HepG2 (cell line): ENCODE measurements around the gene METTL13. TPM values are rescaled to one million over a fixed set of nuclear protein-coding genes. Genes with fewer than 3 reads are reported as not detected.

Source experiments
- AKNA ChIP-seq: sonication (generic); formaldehyde crosslinking; IDR thresholded peaks from 2 replicates; pipeline ENCODE4 v1.4.0; 2020; ENCODE audit warnings: missing genetic modification reagents, borderline replicate concordance
- DNMT3B ChIP-seq: conservative IDR thresholded peaks from 2 replicates; pipeline ENCODE4 v1.6.1; 2016; ENCODE audit warnings: missing biosample characterization, control low read depth
- GABPB1 ChIP-seq: IDR thresholded peaks from 2 replicates; pipeline ENCODE4 v1.6.1; 2016; ENCODE audit warnings: mild to moderate bottlenecking, missing genetic modification reagents, moderate library complexity, missing compliant biosample characterization
- HNF4A ChIP-seq: sonication (generic); formaldehyde crosslinking; IDR thresholded peaks from 2 replicates; pipeline ENCODE4 v1.4.0; 2020; ENCODE audit warnings: missing genetic modification reagents
- HNRNPLL ChIP-seq: fragments of 200-400 bp; formaldehyde crosslinking; IDR thresholded peaks from 2 replicates; pipeline ENCODE4 v1.6.1; 2017; ENCODE audit warnings: mild to moderate bottlenecking, low read depth, low read length; ENCODE audit not compliant: poor library complexity, severe bottlenecking
- JUN ChIP-seq: sonication (generic); formaldehyde crosslinking; IDR thresholded peaks from 2 replicates; pipeline ENCODE4 v1.4.0; 2020; ENCODE audit warnings: mild to moderate bottlenecking, missing genetic modification reagents
- KAT7 ChIP-seq: IDR thresholded peaks from 2 replicates; pipeline ENCODE4 v1.6.1; 2018; ENCODE audit warnings: borderline replicate concordance, missing compliant biosample characterization
- MAFK ChIP-seq, 2 experiments: IDR thresholded peaks in 1 of 2; conservative IDR thresholded peaks in 1 of 2; 2 replicates each; pipeline ENCODE4 v1.6.1; 2011; ENCODE audit warnings: improper control_type of control experiment in 2 of 2, low read length in 2 of 2
- MEIS1 ChIP-seq: sonication (generic); formaldehyde crosslinking; IDR thresholded peaks from 2 replicates; pipeline ENCODE4 v1.9.0; 2021; ENCODE audit warnings: mild to moderate bottlenecking, missing genetic modification reagents, moderate library complexity, borderline replicate concordance
- PATZ1 ChIP-seq: sonication (generic); formaldehyde crosslinking; IDR thresholded peaks from 2 replicates; pipeline ENCODE4 v1.4.0; 2020; ENCODE audit warnings: missing genetic modification reagents
- SETDB1 ChIP-seq: sonication (generic); formaldehyde crosslinking; IDR thresholded peaks from 2 replicates; pipeline ENCODE4 v1.5.1; 2020; ENCODE audit warnings: missing genetic modification reagents, mild to moderate bottlenecking, borderline replicate concordance
- ZFP90 ChIP-seq: sonication (generic); formaldehyde crosslinking; IDR thresholded peaks from 2 replicates; pipeline ENCODE4 v1.8.0; 2022; ENCODE audit warnings: missing genetic modification reagents, mild to moderate bottlenecking, inconsistent platforms, borderline replicate concordance
- ZNF180 ChIP-seq: sonication (generic); formaldehyde crosslinking; IDR thresholded peaks from 2 replicates; pipeline ENCODE4 v1.4.0; 2020; ENCODE audit warnings: low read depth, missing genetic modification reagents, borderline replicate concordance
- ZNF207 ChIP-seq: fragments of 450-650 bp; IDR thresholded peaks from 2 replicates; pipeline ENCODE4 v1.6.1; 2016; ENCODE audit warnings: antibody characterized with exemption, borderline replicate concordance
- ZNF337 ChIP-seq: sonication (generic); formaldehyde crosslinking; IDR thresholded peaks from 2 replicates; pipeline ENCODE4 v1.5.1; 2020; ENCODE audit warnings: missing genetic modification reagents, low read depth, mild to moderate bottlenecking, borderline replicate concordance
- ZNF34 ChIP-seq: sonication (generic); formaldehyde crosslinking; IDR thresholded peaks from 2 replicates; pipeline ENCODE4 v1.4.0; 2020; ENCODE audit warnings: mild to moderate bottlenecking, missing genetic modification reagents, borderline replicate concordance
- ZNF780A ChIP-seq: sonication (generic); formaldehyde crosslinking; IDR thresholded peaks from 2 replicates; pipeline ENCODE4 v1.8.0; 2022; ENCODE audit warnings: mild to moderate bottlenecking, missing genetic modification reagents, moderate library complexity
- polyA plus RNA-seq, 8 experiments: library from polyadenylated mRNA; depleted of rRNA in 3 of 8; stranded (reverse) in 7 of 8; unstranded in 1 of 8; fragments of >200 nt; fragmentation: Illumina TruSeq in 4 of 8; extraction: Trizol in 4 of 8; gene quantifications; 2 replicates each; pipeline versions ENCODE4 v1.2.1 to v1.2.3, GENCODE V29; 2011 to 2016; ENCODE audit warnings: low read depth in 4 of 8, missing spikeins in 1 of 8, mixed read lengths in 1 of 8; ENCODE audit not compliant: insufficient read depth in 1 of 8
- total RNA-seq, 5 experiments: library from RNA; depleted of rRNA; stranded (reverse); fragments of >200 nt; fragmentation: Illumina TruSeq; extraction: Trizol; gene quantifications; 2 replicates each; pipeline ENCODE4 v1.2.3, GENCODE V29; 2016; ENCODE audit warnings: low read depth in 1 of 5
- TF ChIP-seq, protein P1 (sequence below): sonication (generic); formaldehyde crosslinking; IDR thresholded peaks from 2 replicates; pipeline ENCODE4 v1.8.0; 2023; ENCODE audit warnings: mild to moderate bottlenecking, missing genetic modification reagents
- TF ChIP-seq, protein P2 (sequence below): sonication (generic); formaldehyde crosslinking; IDR thresholded peaks from 2 replicates; pipeline ENCODE4 v1.4.0; 2020; ENCODE audit warnings: mild to moderate bottlenecking, missing genetic modification reagents

Gene METTL13
- total and polyA plus RNA-seq, 2 of the 13 experiments (the other 11 are each of a cell fraction or from before 2014, with no cell fraction given), result 18.6 to 22.8 TPM

GRCh38 chr1:171741872-171742576, 39.4 kb upstream of the METTL13 start, which contains the start of gene VAMP4 (continued):
- no peak; the same call in 1 of the 2 replicates for TF ChIP-seq ZFP90 (CRISPR knock-in tag)
- peak; percentile 54; the same call in 1 of the 2 replicates for TF ChIP-seq MEIS1 (CRISPR knock-in tag)
- no peak for TF ChIP-seq DNMT3B
- TF ChIP-seq ZNF207, result no peak
- peak; percentile 81 for TF ChIP-seq HNRNPLL
- TF ChIP-seq, protein P1, sequence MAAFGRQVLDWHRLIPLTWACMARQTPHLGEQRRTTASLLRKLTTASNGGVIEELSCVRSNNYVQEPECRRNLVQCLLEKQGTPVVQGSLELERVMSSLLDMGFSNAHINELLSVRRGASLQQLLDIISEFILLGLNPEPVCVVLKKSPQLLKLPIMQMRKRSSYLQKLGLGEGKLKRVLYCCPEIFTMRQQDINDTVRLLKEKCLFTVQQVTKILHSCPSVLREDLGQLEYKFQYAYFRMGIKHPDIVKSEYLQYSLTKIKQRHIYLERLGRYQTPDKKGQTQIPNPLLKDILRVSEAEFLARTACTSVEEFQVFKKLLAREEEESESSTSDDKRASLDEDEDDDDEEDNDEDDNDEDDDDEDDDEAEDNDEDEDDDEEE, result no peak
- TF ChIP-seq MAFK (conservative IDR thresholded peaks at IDR 0.05 in 1 of 2, IDR thresholded peaks at IDR 0.05 in 1 of 2; ENCODE audit: low read length in 2 of 2), result 0 out of 4 replicates have a peak, but pooled peaks of 1 of the 2 experiments have one; percentile 35
- TF ChIP-seq HNF4A (CRISPR knock-in tag), result no peak
- TF ChIP-seq JUN, result no peak
- TF ChIP-seq GABPB1, result peak; percentile 90
- peak; percentile 87; the same call in 1 of the 2 replicates for TF ChIP-seq KAT7 (CRISPR knock-in tag)
- no peak for TF ChIP-seq SETDB1
- no peak; the same call in 1 of the 2 replicates for TF ChIP-seq PATZ1 (CRISPR knock-in tag)
- TF ChIP-seq AKNA, result no peak
- TF ChIP-seq, protein P2, sequence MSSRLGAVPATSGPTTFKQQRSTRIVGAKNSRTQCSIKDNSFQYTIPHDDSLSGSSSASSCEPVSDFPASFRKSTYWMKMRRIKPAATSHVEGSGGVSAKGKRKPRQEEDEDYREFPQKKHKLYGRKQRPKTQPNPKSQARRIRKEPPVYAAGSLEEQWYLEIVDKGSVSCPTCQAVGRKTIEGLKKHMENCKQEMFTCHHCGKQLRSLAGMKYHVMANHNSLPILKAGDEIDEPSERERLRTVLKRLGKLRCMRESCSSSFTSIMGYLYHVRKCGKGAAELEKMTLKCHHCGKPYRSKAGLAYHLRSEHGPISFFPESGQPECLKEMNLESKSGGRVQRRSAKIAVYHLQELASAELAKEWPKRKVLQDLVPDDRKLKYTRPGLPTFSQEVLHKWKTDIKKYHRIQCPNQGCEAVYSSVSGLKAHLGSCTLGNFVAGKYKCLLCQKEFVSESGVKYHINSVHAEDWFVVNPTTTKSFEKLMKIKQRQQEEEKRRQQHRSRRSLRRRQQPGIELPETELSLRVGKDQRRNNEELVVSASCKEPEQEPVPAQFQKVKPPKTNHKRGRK (CRISPR knock-in tag), result no peak
- no peak for TF ChIP-seq ZNF780A (CRISPR knock-in tag)
- no peak for TF ChIP-seq ZNF180 (CRISPR knock-in tag)
- TF ChIP-seq ZNF337, result 0 out of 2 replicates have a peak, but pooled peaks have one; percentile 46
- TF ChIP-seq ZNF34, result no peak
